Amniotic stem cell (primary cell): ENCODE results near the gene SERPINB1.
"Not testable (repeated sequence)": the region's sequence is repeated elsewhere in the genome, so short reads cannot be mapped to it uniquely, and the experiment has no call there.

ENCODE experiments used
- DNase-seq: peaks from one replicate; lab custom pipeline; 2025; lab: John Stamatoyannopoulos, UW

Gene SERPINB1

GRCh38 chr6:2841264-2842138, at the start of gene SERPINB1:
TSS of gene SERPINB1 (minus strand) at chr6:2841863. CDS start at chr6:2840586, 1,277 bp downstream.
- peak; percentile 80 for DNase-seq

- DNase-seq = no peak
Measured at GRCh38 chr6:2890976-2891767, 49.5 kb upstream of the SERPINB1 start.

GRCh38 chr6:2885967-2886735, 44.5 kb upstream of the SERPINB1 start:
- DNase-seq = no peak

- DNase-seq = no peak
Measured at GRCh38 chr6:2884804-2885203, 43.1 kb upstream of the SERPINB1 start.

- no peak for DNase-seq
Measured at GRCh38 chr6:2883673-2884072, 42.0 kb upstream of the SERPINB1 start.

GRCh38 chr6:2881423-2881822, 39.8 kb upstream of the SERPINB1 start:
- DNase-seq = no peak

GRCh38 chr6:2880156-2880555, 38.5 kb upstream of the SERPINB1 start:
- not testable (repeated sequence) for DNase-seq

GRCh38 chr6:2877960-2878359, 36.3 kb upstream of the SERPINB1 start:
- no peak for DNase-seq

- DNase-seq = no peak
Measured at GRCh38 chr6:2877057-2877882, 35.6 kb upstream of the SERPINB1 start.

- DNase-seq = no peak
Measured at GRCh38 chr6:2876210-2877056, 34.8 kb upstream of the SERPINB1 start.

- DNase-seq = no peak
Measured at GRCh38 chr6:2875359-2876191, 33.9 kb upstream of the SERPINB1 start.

- no peak for DNase-seq
Measured at GRCh38 chr6:2873643-2874042, 32.0 kb upstream of the SERPINB1 start.

GRCh38 chr6:2872423-2873358, 31.0 kb upstream of the SERPINB1 start:
- no peak for DNase-seq

- DNase-seq = no peak
Measured at GRCh38 chr6:2871953-2872352, 30.3 kb upstream of the SERPINB1 start.

GRCh38 chr6:2871102-2871501, 29.4 kb upstream of the SERPINB1 start:
- no peak for DNase-seq

GRCh38 chr6:2870046-2870636, 28.5 kb upstream of the SERPINB1 start:
- no peak for DNase-seq

- DNase-seq = no peak
Measured at GRCh38 chr6:2868637-2869036, 27.0 kb upstream of the SERPINB1 start.
